Measurements from ENCODE around the gene DYNC1LI2.

Gene DYNC1LI2

DNA sequence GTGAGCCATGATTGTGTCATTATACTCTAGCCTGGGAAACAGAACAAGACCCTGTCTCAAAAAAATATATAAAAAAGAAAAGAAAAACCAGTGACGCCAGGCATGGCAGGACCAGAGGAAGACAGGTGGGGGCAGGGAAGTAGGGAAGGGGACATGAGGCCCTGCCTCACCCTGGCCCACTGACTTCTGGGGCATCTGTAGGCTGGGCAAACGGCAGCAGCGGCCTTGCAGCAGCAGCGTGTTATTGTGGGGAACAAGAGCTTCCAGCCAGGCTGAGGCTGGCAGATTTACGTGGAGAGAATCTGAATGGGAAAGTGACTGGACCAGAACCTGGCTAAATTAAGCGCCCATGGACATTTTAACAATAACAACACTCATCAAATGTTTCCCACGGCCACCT, 74.2 kb downstream of the DYNC1LI2 start:
- H3K4me3 ChIP-seq (ENCODE audit: low read depth, low read length) = no peak overlapping the region
- DNase-seq (ENCODE audit: low read depth) = no peak
- TF ChIP-seq, protein P1, sequence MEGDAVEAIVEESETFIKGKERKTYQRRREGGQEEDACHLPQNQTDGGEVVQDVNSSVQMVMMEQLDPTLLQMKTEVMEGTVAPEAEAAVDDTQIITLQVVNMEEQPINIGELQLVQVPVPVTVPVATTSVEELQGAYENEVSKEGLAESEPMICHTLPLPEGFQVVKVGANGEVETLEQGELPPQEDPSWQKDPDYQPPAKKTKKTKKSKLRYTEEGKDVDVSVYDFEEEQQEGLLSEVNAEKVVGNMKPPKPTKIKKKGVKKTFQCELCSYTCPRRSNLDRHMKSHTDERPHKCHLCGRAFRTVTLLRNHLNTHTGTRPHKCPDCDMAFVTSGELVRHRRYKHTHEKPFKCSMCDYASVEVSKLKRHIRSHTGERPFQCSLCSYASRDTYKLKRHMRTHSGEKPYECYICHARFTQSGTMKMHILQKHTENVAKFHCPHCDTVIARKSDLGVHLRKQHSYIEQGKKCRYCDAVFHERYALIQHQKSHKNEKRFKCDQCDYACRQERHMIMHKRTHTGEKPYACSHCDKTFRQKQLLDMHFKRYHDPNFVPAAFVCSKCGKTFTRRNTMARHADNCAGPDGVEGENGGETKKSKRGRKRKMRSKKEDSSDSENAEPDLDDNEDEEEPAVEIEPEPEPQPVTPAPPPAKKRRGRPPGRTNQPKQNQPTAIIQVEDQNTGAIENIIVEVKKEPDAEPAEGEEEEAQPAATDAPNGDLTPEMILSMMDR (IDR thresholded peaks at IDR 0.05; ENCODE audit: insufficient read depth, low read depth, low read length, missing control alignments) = no peak

DNA sequence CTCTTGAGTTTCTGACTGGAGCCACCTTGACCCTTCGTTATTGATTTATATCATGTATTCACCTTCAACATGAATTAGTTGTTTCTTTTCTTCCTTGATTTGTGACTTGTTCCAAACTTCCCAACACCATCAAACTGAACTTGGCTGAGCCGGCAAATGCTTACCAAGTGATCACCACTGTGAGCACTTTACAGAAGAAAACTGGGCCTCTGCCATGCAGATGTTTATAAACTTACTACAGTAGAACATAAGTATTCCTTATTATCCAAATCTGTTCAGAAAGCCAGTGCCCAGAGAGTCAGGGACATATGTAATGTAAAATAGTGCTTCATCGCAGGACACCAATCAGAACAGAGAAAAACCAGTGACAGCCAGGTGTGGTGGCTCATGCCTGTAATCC, 74.8 kb downstream of the DYNC1LI2 start:
- TF ChIP-seq, protein P1 (IDR thresholded peaks at IDR 0.05; ENCODE audit: insufficient read depth, low read depth, low read length, missing control alignments) = no peak
- no peak overlapping the region for H3K4me3 ChIP-seq (ENCODE audit: low read depth, low read length)
- DNase-seq (ENCODE audit: low read depth) = no peak

DNA sequence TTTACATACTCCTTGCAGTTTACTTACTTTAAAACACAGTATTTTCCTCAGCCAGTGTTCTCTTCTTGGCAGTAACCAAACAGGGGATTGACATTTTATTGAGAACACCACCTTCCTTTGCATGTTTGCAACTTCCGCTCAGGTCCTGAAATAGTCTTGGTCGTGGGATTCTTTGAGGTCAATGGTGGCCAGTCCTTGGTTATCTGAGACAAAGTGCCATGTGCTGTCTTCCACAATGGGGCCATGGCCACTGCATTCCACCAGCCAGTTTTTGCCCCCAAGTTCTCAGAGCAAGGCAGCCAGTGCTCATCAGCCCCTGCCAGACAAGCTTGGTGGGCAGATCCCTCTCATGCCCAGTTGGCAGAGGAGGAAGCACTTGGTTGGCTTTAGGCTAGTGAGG, 77.7 kb downstream of the DYNC1LI2 start:
- DNase-seq (ENCODE audit: low read depth) = no peak
- H3K4me3 ChIP-seq (ENCODE audit: low read depth, low read length) = no peak overlapping the region
- TF ChIP-seq, protein P1 (IDR thresholded peaks at IDR 0.05; ENCODE audit: insufficient read depth, low read depth, low read length, missing control alignments) = no peak

Data from GM12865 (cell line).